Liver (tissue), 9 donors: ENCODE measurements around the gene JAKMIP2. TPM values are rescaled to one million over a fixed set of nuclear protein-coding genes. Genes with fewer than 3 reads are reported as not detected.

ENCODE experiments used
- DNase-seq: peaks from one replicate; pipeline ENCODE4 v3.0.0-alpha.2; 2017; ENCODE audit warnings: low spot score
- H3K27ac ChIP-seq, 2 donors: one replicate each; pipeline ENCODE4 v1.7.0; 2013; ENCODE audit warnings: inconsistent platforms in 2 of 2, low read length in 2 of 2, control low read depth in 1 of 2, low read depth in 1 of 2, mild to moderate bottlenecking in 1 of 2
- H3K27me3 ChIP-seq, 4 donors: one replicate each; pipeline versions ENCODE4 v1.6.1 to v1.7.0; 2013; ENCODE audit warnings: low read length in 3 of 4, inconsistent platforms in 1 of 4, mild to moderate bottlenecking in 1 of 4, moderate library complexity in 1 of 4; ENCODE audit not compliant: control insufficient read depth in 4 of 4, insufficient read depth in 4 of 4
- H3K36me3 ChIP-seq, 4 donors: one replicate each; pipeline versions ENCODE4 v1.6.1 to v1.7.0; 2013; ENCODE audit warnings: low read length in 3 of 4, mild to moderate bottlenecking in 3 of 4, low read depth in 1 of 4, moderate library complexity in 1 of 4; ENCODE audit not compliant: control insufficient read depth in 4 of 4, insufficient read depth in 3 of 4
- H3K4me1 ChIP-seq, 4 donors: one replicate each; pipeline versions ENCODE4 v1.6.1 to v1.7.0; 2013; ENCODE audit warnings: low read length in 3 of 4, mild to moderate bottlenecking in 3 of 4, moderate library complexity in 1 of 4; ENCODE audit not compliant: control insufficient read depth in 4 of 4, insufficient read depth in 4 of 4
- H3K4me3 ChIP-seq, 3 donors: one replicate each; pipeline versions ENCODE4 v1.6.1 to v1.7.0; 2013; ENCODE audit warnings: low read length in 3 of 3, control low read depth in 1 of 3, low read depth in 1 of 3, mild to moderate bottlenecking in 1 of 3
- H3K9ac ChIP-seq, 2 donors: one replicate each; pipeline ENCODE4 v1.7.0; 2013; ENCODE audit warnings: low read length in 2 of 2, mild to moderate bottlenecking in 2 of 2, moderate library complexity in 2 of 2, control low read depth in 1 of 2, low read depth in 1 of 2
- H3K9me3 ChIP-seq, 4 donors: one replicate each; pipeline versions ENCODE4 v1.6.1 to v1.7.0; 2013; ENCODE audit warnings: low read length in 3 of 4; ENCODE audit not compliant: control insufficient read depth in 4 of 4
- EGR1 ChIP-seq, 2 donors: IDR thresholded peaks; 2 replicates each; pipeline ENCODE4 v1.6.1; 2016 to 2018; ENCODE audit warnings: antibody characterized with exemption in 2 of 2, low read depth in 2 of 2
- FOXA1 ChIP-seq: IDR thresholded peaks from 2 replicates; pipeline ENCODE4 v1.6.1; 2016; ENCODE audit warnings: antibody characterized with exemption
- FOXA2 ChIP-seq: IDR thresholded peaks from 2 replicates; pipeline ENCODE4 v1.6.1; 2016; ENCODE audit warnings: antibody characterized with exemption
- GABPA ChIP-seq, 2 donors: IDR thresholded peaks in 1 of 2; conservative IDR thresholded peaks in 1 of 2; 2 replicates each; pipeline ENCODE4 v1.6.1; 2016; ENCODE audit warnings: antibody characterized with exemption in 2 of 2, mild to moderate bottlenecking in 1 of 2, moderate library complexity in 1 of 2
- HNF4A ChIP-seq, 2 donors: conservative IDR thresholded peaks; 2 replicates each; pipeline ENCODE4 v1.6.1; 2016; ENCODE audit warnings: antibody characterized with exemption in 2 of 2, mild to moderate bottlenecking in 2 of 2
- HNF4G ChIP-seq: IDR thresholded peaks from 2 replicates; pipeline ENCODE4 v1.6.1; 2016; ENCODE audit warnings: antibody characterized with exemption
- JUND ChIP-seq, 2 donors: IDR thresholded peaks; 2 replicates each; pipeline ENCODE4 v1.6.1; 2016; ENCODE audit warnings: antibody characterized with exemption in 2 of 2
- NR2F2 ChIP-seq: IDR thresholded peaks from 2 replicates; pipeline ENCODE4 v1.6.1; 2016; ENCODE audit warnings: antibody characterized with exemption
- RAD21 ChIP-seq, 2 donors: IDR thresholded peaks; 2 replicates each; pipeline ENCODE4 v1.6.1; 2016; ENCODE audit warnings: antibody characterized with exemption in 2 of 2, mild to moderate bottlenecking in 2 of 2
- RXRA ChIP-seq, 2 donors: IDR thresholded peaks; 2 replicates each; pipeline ENCODE4 v1.6.1; 2017 to 2018; ENCODE audit warnings: antibody characterized with exemption in 2 of 2, mild to moderate bottlenecking in 1 of 2
- SP1 ChIP-seq: IDR thresholded peaks from 2 replicates; pipeline ENCODE4 v1.6.1; 2018; ENCODE audit warnings: antibody characterized with exemption, mild to moderate bottlenecking
- TAF1 ChIP-seq: conservative IDR thresholded peaks from 2 replicates; pipeline ENCODE4 v1.6.1; 2016; ENCODE audit warnings: antibody characterized with exemption, mild to moderate bottlenecking
- YY1 ChIP-seq: IDR thresholded peaks from 2 replicates; pipeline ENCODE4 v1.6.1; 2016; ENCODE audit warnings: antibody characterized with exemption, mild to moderate bottlenecking
- WGBS: extraction: QIAGEN DNeasy Blood & Tissue Kit; methylation state at CpG from one replicate; pipeline ENCODE4 v1.1.7; 2013; 5-methylcytosine and 5-hydroxymethylcytosine counted together
- polyA plus RNA-seq, 2 donors: library from polyadenylated mRNA; stranded (reverse) in 1 of 2; unstranded in 1 of 2; fragments of 200-250 nt in 1 of 2; fragments of >200 nt in 1 of 2; fragmentation: Nextera tagmentation in 1 of 2; extraction: Ambion mirVana in 1 of 2; gene quantifications; one replicate each; pipeline versions ENCODE4 v1.2.1 to v1.2.3, GENCODE V29; 2013 to 2015
- total RNA-seq, 2 donors: library from RNA; depleted of rRNA; stranded (reverse); fragments of >200 nt; gene quantifications; one replicate each; pipeline ENCODE4 v1.2.3, GENCODE V29; 2014
- TF ChIP-seq, protein P1 (sequence below): IDR thresholded peaks from 2 replicates; pipeline ENCODE4 v1.6.1; 2016; ENCODE audit warnings: antibody characterized with exemption
- TF ChIP-seq, protein P2 (sequence below): IDR thresholded peaks from 2 replicates; pipeline ENCODE4 v1.6.1; 2016; ENCODE audit warnings: antibody characterized with exemption
- TF ChIP-seq, protein P3 (sequence below): fragments of 150-350 bp; IDR thresholded peaks from 2 replicates; pipeline ENCODE4 v1.5.1; 2017; ENCODE audit warnings: improper control_type of control experiment, low read depth, low read length; ENCODE audit not compliant: missing input control
- TF ChIP-seq, protein P4 (sequence below): IDR thresholded peaks from 2 replicates; pipeline ENCODE4 v1.6.1; 2016; ENCODE audit warnings: antibody characterized with exemption
- TF ChIP-seq, protein P5 (sequence below): IDR thresholded peaks from 2 replicates; pipeline ENCODE4 v1.6.1; 2016; ENCODE audit warnings: antibody characterized with exemption, mild to moderate bottlenecking
- donor health status: healthy.
- donor health status: healthy.
- donor health status: healthy.
- donor health status: healthy.
- donor health status: healthy.

JAKMIP2 gene
- total and polyA plus RNA-seq, 4 donors, result 0.06 to 0.38 (median 0.24) TPM

DNA sequence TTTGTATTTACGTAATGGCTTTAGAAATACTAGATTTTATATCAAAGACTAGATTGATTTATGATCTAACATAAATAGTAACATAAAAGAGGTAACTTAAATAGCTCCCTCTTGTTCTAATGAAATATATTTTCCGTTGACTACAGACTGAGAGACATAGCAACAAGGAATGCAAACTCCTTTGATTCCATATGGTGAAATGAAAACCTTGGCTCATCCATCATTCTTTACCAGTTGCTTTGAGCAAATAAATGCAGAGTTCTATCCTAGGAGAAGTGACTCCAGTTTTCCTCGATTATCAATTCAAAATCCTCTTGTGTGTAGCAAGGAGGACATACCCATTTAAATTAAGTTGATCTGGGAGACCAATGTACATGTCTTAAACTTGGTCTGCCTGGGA is 18.0 kb upstream of the JAKMIP2 start:
- 89% methylated on average over 3 of the region's 3 CpGs for WGBS
- TF ChIP-seq EGR1 (IDR thresholded peaks at IDR 0.05; ENCODE audit: low read depth in 2 of 2) (no peak), FOXA2 (no peak), RAD21 (IDR thresholded peaks at IDR 0.05) (no peak), TAF1 (no peak), SP1 (no peak), YY1 (no peak), HNF4A (conservative IDR thresholded peaks at IDR 0.05) (no peak), RXRA (IDR thresholded peaks at IDR 0.05) (no peak)
- TF ChIP-seq, protein P1, sequence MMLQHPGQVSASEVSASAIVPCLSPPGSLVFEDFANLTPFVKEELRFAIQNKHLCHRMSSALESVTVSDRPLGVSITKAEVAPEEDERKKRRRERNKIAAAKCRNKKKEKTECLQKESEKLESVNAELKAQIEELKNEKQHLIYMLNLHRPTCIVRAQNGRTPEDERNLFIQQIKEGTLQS, result no peak
- TF ChIP-seq, protein P2, sequence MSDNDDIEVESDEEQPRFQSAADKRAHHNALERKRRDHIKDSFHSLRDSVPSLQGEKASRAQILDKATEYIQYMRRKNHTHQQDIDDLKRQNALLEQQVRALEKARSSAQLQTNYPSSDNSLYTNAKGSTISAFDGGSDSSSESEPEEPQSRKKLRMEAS, result no peak

DNA sequence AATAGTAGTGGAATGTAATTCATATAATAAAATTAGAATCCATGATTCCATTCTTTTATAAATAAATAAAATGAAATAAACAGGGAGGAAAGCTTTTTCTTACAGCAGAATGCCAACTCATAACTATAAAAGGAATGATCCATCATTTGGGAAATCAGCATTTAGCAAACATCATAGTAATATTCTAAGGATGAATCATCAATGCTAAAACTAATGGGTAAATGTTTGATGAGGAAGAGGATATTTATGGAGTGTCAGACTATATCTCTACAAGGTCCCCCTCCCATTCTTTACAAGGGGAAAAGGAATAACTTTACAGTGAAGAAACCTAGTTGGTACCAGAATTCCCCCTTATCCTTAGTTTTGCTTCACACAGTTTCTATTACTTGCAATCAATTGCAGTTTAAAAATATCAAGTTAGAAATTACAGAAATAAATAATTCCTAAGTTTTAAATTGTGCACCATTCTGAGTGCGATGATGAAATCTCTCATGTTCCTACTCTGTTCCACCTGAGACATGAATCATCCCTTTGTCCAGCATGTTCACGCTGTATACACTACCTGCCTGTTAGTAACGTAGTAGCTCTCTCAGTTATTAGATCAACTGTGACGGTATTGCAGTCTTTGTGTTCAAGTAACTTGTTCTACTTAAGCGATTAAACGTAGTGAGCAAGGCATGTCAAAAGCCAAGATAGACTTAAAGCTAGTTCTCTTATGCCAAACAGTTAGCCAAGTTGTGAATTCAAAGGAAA is 14.2 kb upstream of the JAKMIP2 start:
- TF ChIP-seq NR2F2 (no peak), SP1 (no peak), EGR1 (IDR thresholded peaks at IDR 0.05; ENCODE audit: low read depth in 2 of 2) (no peak), HNF4G (no peak), HNF4A (conservative IDR thresholded peaks at IDR 0.05) (no peak), GABPA (IDR thresholded peaks at IDR 0.05 in 1 of 2, conservative IDR thresholded peaks at IDR 0.05 in 1 of 2) (no peak), JUND (IDR thresholded peaks at IDR 0.05) (no peak), FOXA1 (no peak), FOXA2 (no peak), TAF1 (no peak), RAD21 (IDR thresholded peaks at IDR 0.05) (no peak), RXRA (IDR thresholded peaks at IDR 0.05) (no peak), YY1 (no peak)
- TF ChIP-seq, protein P1, result no peak
- TF ChIP-seq, protein P3, sequence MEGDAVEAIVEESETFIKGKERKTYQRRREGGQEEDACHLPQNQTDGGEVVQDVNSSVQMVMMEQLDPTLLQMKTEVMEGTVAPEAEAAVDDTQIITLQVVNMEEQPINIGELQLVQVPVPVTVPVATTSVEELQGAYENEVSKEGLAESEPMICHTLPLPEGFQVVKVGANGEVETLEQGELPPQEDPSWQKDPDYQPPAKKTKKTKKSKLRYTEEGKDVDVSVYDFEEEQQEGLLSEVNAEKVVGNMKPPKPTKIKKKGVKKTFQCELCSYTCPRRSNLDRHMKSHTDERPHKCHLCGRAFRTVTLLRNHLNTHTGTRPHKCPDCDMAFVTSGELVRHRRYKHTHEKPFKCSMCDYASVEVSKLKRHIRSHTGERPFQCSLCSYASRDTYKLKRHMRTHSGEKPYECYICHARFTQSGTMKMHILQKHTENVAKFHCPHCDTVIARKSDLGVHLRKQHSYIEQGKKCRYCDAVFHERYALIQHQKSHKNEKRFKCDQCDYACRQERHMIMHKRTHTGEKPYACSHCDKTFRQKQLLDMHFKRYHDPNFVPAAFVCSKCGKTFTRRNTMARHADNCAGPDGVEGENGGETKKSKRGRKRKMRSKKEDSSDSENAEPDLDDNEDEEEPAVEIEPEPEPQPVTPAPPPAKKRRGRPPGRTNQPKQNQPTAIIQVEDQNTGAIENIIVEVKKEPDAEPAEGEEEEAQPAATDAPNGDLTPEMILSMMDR, result no peak
- TF ChIP-seq, protein P4, sequence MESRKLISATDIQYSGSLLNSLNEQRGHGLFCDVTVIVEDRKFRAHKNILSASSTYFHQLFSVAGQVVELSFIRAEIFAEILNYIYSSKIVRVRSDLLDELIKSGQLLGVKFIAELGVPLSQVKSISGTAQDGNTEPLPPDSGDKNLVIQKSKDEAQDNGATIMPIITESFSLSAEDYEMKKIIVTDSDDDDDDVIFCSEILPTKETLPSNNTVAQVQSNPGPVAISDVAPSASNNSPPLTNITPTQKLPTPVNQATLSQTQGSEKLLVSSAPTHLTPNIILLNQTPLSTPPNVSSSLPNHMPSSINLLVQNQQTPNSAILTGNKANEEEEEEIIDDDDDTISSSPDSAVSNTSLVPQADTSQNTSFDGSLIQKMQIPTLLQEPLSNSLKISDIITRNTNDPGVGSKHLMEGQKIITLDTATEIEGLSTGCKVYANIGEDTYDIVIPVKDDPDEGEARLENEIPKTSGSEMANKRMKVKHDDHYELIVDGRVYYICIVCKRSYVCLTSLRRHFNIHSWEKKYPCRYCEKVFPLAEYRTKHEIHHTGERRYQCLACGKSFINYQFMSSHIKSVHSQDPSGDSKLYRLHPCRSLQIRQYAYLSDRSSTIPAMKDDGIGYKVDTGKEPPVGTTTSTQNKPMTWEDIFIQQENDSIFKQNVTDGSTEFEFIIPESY, result no peak
- TF ChIP-seq, protein P2, result no peak
- TF ChIP-seq, protein P5, sequence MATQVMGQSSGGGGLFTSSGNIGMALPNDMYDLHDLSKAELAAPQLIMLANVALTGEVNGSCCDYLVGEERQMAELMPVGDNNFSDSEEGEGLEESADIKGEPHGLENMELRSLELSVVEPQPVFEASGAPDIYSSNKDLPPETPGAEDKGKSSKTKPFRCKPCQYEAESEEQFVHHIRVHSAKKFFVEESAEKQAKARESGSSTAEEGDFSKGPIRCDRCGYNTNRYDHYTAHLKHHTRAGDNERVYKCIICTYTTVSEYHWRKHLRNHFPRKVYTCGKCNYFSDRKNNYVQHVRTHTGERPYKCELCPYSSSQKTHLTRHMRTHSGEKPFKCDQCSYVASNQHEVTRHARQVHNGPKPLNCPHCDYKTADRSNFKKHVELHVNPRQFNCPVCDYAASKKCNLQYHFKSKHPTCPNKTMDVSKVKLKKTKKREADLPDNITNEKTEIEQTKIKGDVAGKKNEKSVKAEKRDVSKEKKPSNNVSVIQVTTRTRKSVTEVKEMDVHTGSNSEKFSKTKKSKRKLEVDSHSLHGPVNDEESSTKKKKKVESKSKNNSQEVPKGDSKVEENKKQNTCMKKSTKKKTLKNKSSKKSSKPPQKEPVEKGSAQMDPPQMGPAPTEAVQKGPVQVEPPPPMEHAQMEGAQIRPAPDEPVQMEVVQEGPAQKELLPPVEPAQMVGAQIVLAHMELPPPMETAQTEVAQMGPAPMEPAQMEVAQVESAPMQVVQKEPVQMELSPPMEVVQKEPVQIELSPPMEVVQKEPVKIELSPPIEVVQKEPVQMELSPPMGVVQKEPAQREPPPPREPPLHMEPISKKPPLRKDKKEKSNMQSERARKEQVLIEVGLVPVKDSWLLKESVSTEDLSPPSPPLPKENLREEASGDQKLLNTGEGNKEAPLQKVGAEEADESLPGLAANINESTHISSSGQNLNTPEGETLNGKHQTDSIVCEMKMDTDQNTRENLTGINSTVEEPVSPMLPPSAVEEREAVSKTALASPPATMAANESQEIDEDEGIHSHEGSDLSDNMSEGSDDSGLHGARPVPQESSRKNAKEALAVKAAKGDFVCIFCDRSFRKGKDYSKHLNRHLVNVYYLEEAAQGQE, result no peak
- H3K27me3 ChIP-seq, result no peaks in the 10 kb centered on the region
- H3K9ac ChIP-seq, result no peak overlapping the region

More for the DNA sequence above, 18.0 kb upstream of the JAKMIP2 start:
- Histone ChIP-seq H3K9ac (no peak overlapping the region), H3K27ac (no peak overlapping the region), H3K9me3 (no peaks in the 10 kb centered on the region), H3K4me3 (no peak overlapping the region), H3K36me3 (no peaks in the 10 kb centered on the region), H3K27me3 (no peaks in the 10 kb centered on the region), H3K4me1 (peaks cover 0 to 30% (median 15%) of the 10 kb centered on the region in 4 donors)
- DNase-seq, result no peak

More for the DNA sequence above, 14.2 kb upstream of the JAKMIP2 start:
- Histone ChIP-seq H3K27ac (no peak overlapping the region), H3K9me3 (no peaks in the 10 kb centered on the region), H3K4me1 (peaks cover 0 to 9% (median 8%) of the 10 kb centered on the region in 4 donors), H3K4me3 (no peak overlapping the region), H3K36me3 (no peaks in the 10 kb centered on the region)
- WGBS, result 79% methylated on average over 6 of the region's 6 CpGs
- DNase-seq, result no peak
